H1 (cell line): ENCODE data around the gene ACLY. TPM values are rescaled to one million over a fixed set of nuclear protein-coding genes. Genes with fewer than 3 reads are reported as not detected.

Source experiments
- BCL11A ChIP-seq, 2 experiments: IDR thresholded peaks; one replicate each; pipeline ENCODE4 v1.6.1; 2011; ENCODE audit warnings: low read depth in 2 of 2, low read length in 2 of 2, mild to moderate bottlenecking in 2 of 2
- CHD1 ChIP-seq: IDR thresholded peaks from 2 replicates; pipeline ENCODE4 v1.6.1; 2012; ENCODE audit warnings: low read depth, low read length, improper control_type of control experiment
- CHD7 ChIP-seq: fragments of 300-600 bp; sonication (generic); IDR thresholded peaks from 2 replicates; pipeline ENCODE4 v1.7.1; 2012; ENCODE audit warnings: low read length, moderate library complexity, mild to moderate bottlenecking, inconsistent platforms; ENCODE audit not compliant: insufficient replicate concordance
- CTBP2 ChIP-seq: IDR thresholded peaks from 2 replicates; pipeline ENCODE4 v1.7.0; 2011; ENCODE audit warnings: borderline replicate concordance, mild to moderate bottlenecking, moderate library complexity, mixed read lengths, low read length; ENCODE audit not compliant: insufficient read depth, insufficient read length
- NANOG ChIP-seq: IDR thresholded peaks from 2 replicates; pipeline ENCODE4 v1.6.1; 2011; ENCODE audit warnings: low read length, low read depth, mild to moderate bottlenecking, inconsistent platforms; ENCODE audit not compliant: insufficient read depth, poor library complexity, severe bottlenecking
- POU5F1 ChIP-seq: IDR thresholded peaks from 2 replicates; pipeline ENCODE4 v1.6.1; 2011; ENCODE audit warnings: low read depth, mild to moderate bottlenecking, low read length, moderate library complexity
- RFX5 ChIP-seq: IDR thresholded peaks from 2 replicates; pipeline ENCODE4 v1.6.1; 2011; ENCODE audit warnings: low read depth, low read length, improper control_type of control experiment, borderline replicate concordance
- RXRA ChIP-seq: IDR thresholded peaks from 2 replicates; pipeline ENCODE4 v1.6.1; 2011; ENCODE audit warnings: low read depth, mild to moderate bottlenecking, low read length, moderate library complexity; ENCODE audit not compliant: insufficient read depth
- SAP30 ChIP-seq: fragments of 300-600 bp; sonication (generic); IDR thresholded peaks from 2 replicates; pipeline ENCODE4 v1.7.1; 2012; ENCODE audit warnings: low read length, moderate library complexity, mild to moderate bottlenecking, inconsistent platforms; ENCODE audit not compliant: insufficient read depth, insufficient replicate concordance
- TAF7 ChIP-seq: optimal IDR thresholded peaks from 2 replicates; pipeline ENCODE3; 2011; ENCODE audit warnings: low read depth, mild to moderate bottlenecking, inconsistent platforms, low read length, moderate library complexity, borderline replicate concordance
- polyA plus RNA-seq, 7 experiments: library from polyadenylated mRNA; depleted of rRNA in 3 of 7; stranded (reverse) in 5 of 7; unstranded in 2 of 7; fragments of >200 nt in 5 of 7; fragments of 200-250 nt in 2 of 7; gene quantifications; 1 replicate in 5 of 7; 2 replicates in 1 of 7; 4 replicates in 1 of 7; pipeline versions ENCODE4 v1.2.1 to v1.2.3, GENCODE V29; 2011 to 2013; ENCODE audit warnings: missing spikeins in 2 of 7, mixed read lengths in 2 of 7
- total RNA-seq: library from RNA; stranded (reverse); fragmentation: NEBNext Ultra II Directional; extraction: Animal tissue kit (Norgen Biotek cat#: 25700); gene quantifications from 2 replicates; pipeline ENCODE4 v1.2.1, GENCODE V29; 2021

The ACLY gene
- total and polyA plus RNA-seq, 2 of the 8 experiments (the other 6 are each of a cell fraction or from before 2014, with no cell fraction given): 167 to 393 TPM

GRCh38 chr17:41966463-41967140 is 47.9 kb upstream of the ACLY start, which contains the start of gene CNP (continued):
- TF ChIP-seq SAP30: no peak
- no peak for TF ChIP-seq CHD1
- no peak for TF ChIP-seq RXRA
- no peak for TF ChIP-seq CTBP2
- no peak for TF ChIP-seq NANOG
- no peak for TF ChIP-seq BCL11A (IDR thresholded peaks at IDR 0.05; ENCODE audit: low read depth in 2 of 2, low read length in 2 of 2)
- peak; percentile 15 for TF ChIP-seq TAF7
- no peak for TF ChIP-seq CHD7
- no peak for TF ChIP-seq POU5F1
- no peak for TF ChIP-seq RFX5
